ENCODE data around the gene GMDS.

DNA sequence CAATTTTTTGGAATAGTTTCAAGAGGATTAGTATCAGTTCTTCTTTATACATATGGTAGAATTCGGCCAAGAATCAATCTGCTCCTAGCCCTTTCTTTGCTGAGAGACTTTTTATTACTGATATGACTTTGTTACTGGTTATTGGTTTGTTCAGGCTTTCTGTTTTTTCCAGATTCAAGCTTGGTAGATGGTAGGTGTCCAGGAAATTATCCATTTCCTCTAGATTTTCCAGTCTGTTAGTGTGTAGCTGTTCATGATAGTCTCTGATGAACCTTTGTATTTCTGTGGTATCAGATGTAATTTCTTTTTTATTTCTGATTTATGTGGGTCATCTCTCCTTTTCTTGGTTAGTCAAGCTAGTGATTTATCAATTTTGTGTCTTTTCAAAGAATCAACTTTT lies 167.6 kb downstream of the GMDS start:
- no peak for TF ChIP-seq SRF (IDR thresholded peaks at IDR 0.05; ENCODE audit: low read depth, low read length)
- no peak for TF ChIP-seq EZH2 (IDR thresholded peaks at IDR 0.05; ENCODE audit: low read depth, low read length, severe bottlenecking)
- no peak for TF ChIP-seq CTCF (IDR thresholded peaks at IDR 0.05; ENCODE audit: control extremely low read depth in 1 of 3, insufficient read depth in 1 of 3, low read depth in 1 of 3, low read length in 3 of 3)
- TF ChIP-seq ASH2L (IDR thresholded peaks at IDR 0.05; ENCODE audit: low read length) = no peak
- no peak for TF ChIP-seq CEBPB (IDR thresholded peaks at IDR 0.05; ENCODE audit: low read depth, low read length)
- TF ChIP-seq ATF2 (IDR thresholded peaks at IDR 0.05; ENCODE audit: low read length) = no peak
- TF ChIP-seq SIN3A (conservative IDR thresholded peaks at IDR 0.05 in 1 of 2, IDR thresholded peaks at IDR 0.05 in 1 of 2; ENCODE audit: low read depth in 1 of 2, low read length in 2 of 2) = no peak
- TF ChIP-seq POLR2A (IDR thresholded peaks at IDR 0.05; ENCODE audit: control extremely low read depth in 1 of 2, low read depth in 2 of 2, low read length in 2 of 2) = no peak
- TF ChIP-seq EP300 (IDR thresholded peaks at IDR 0.05; ENCODE audit: borderline replicate concordance in 1 of 2, low read depth in 2 of 2, low read length in 2 of 2) = no peak
